Measurements from ENCODE around the gene PROKR2.

The PROKR2 gene

DNA sequence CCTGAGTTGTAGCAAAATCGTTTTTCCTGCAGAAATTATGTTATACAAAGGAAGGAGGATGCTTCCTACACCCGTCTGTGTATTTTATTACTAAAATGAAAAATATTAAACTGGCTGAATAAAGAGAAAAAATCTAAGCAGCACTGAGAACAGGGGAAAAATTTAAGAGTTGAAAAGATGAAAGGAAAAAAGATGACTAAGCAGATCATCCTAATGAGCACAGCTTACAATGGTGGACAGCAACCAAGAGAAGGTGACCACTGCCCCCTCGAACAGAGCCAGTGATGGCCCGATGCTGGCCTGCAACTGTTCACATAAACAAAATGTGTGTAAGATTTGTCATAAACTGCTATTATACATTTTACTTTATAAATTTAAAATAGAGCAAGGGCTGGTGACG, 4.2 kb downstream of the PROKR2 start:
- no peaks in the 10 kb centered on the region for H3K9me3 ChIP-seq (ENCODE audit: insufficient read depth, low read length)
- H3K9ac ChIP-seq (ENCODE audit: low read length), result no peak overlapping the region
- H3K27ac ChIP-seq (ENCODE audit: low read length), result no peak overlapping the region
- no peaks in the 10 kb centered on the region for H4K20me1 ChIP-seq (ENCODE audit: insufficient read depth, low read length)
- H3K36me3 ChIP-seq (replicated peaks; ENCODE audit: low read depth, low read length), result no peaks in the 10 kb centered on the region
- no peak overlapping the region for H3K4me2 ChIP-seq (ENCODE audit: low read length)
- H3K27me3 ChIP-seq (ENCODE audit: low read depth, low read length), result peaks cover 6% of the 10 kb centered on the region; the same call in 1 of the 2 replicates
- H2AFZ ChIP-seq (ENCODE audit: low read depth, low read length), result no peak overlapping the region
- H3K4me1 ChIP-seq (ENCODE audit: low read length), result no peaks in the 10 kb centered on the region
- H3K4me3 ChIP-seq (ENCODE audit: low read length), result no peak overlapping the region
- no peaks in the 10 kb centered on the region for H3K79me2 ChIP-seq (ENCODE audit: low read length)
- TF ChIP-seq EZH2phosphoT487 (IDR thresholded peaks at IDR 0.05; ENCODE audit: low read depth), result no peak
- TF ChIP-seq, protein P1, sequence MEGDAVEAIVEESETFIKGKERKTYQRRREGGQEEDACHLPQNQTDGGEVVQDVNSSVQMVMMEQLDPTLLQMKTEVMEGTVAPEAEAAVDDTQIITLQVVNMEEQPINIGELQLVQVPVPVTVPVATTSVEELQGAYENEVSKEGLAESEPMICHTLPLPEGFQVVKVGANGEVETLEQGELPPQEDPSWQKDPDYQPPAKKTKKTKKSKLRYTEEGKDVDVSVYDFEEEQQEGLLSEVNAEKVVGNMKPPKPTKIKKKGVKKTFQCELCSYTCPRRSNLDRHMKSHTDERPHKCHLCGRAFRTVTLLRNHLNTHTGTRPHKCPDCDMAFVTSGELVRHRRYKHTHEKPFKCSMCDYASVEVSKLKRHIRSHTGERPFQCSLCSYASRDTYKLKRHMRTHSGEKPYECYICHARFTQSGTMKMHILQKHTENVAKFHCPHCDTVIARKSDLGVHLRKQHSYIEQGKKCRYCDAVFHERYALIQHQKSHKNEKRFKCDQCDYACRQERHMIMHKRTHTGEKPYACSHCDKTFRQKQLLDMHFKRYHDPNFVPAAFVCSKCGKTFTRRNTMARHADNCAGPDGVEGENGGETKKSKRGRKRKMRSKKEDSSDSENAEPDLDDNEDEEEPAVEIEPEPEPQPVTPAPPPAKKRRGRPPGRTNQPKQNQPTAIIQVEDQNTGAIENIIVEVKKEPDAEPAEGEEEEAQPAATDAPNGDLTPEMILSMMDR (IDR thresholded peaks at IDR 0.05; ENCODE audit: low read depth, low read length), result no peak

DNA sequence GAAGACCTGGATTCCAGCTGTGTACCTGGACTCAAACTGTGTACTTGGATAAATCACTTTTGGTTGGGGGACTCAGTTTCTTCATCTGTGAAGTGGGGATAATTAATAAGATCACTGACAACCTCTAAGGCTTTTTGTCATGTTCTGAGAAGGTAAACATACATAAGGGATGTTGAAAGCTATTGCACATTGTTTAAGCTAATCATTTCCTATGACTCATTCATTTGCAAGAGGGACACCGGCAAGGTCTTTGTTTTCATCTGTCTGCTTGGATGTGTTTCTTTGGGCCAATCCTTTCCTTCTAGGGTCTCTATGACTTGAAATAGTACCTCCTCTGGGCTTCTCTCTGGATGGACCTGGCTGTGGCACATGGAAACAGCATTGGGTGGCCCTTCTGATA, 6.8 kb downstream of the PROKR2 start:
- H4K20me1 ChIP-seq (ENCODE audit: insufficient read depth, low read length), result no peaks in the 10 kb centered on the region
- peaks cover 6% of the 10 kb centered on the region; the same call in 1 of the 2 replicates for H3K27me3 ChIP-seq (ENCODE audit: low read depth, low read length)
- no peaks in the 10 kb centered on the region for H3K4me1 ChIP-seq (ENCODE audit: low read length)
- no peak for TF ChIP-seq EZH2phosphoT487 (IDR thresholded peaks at IDR 0.05; ENCODE audit: low read depth)
- TF ChIP-seq, protein P1 (IDR thresholded peaks at IDR 0.05; ENCODE audit: low read depth, low read length), result no peak
- H3K9ac ChIP-seq (ENCODE audit: low read length), result no peak overlapping the region
- H3K4me3 ChIP-seq (ENCODE audit: low read length), result no peak overlapping the region
- H3K9me3 ChIP-seq (ENCODE audit: insufficient read depth, low read length), result no peaks in the 10 kb centered on the region
- no peak overlapping the region for H2AFZ ChIP-seq (ENCODE audit: low read depth, low read length)
- H3K36me3 ChIP-seq (replicated peaks; ENCODE audit: low read depth, low read length), result no peaks in the 10 kb centered on the region
- H3K79me2 ChIP-seq (ENCODE audit: low read length), result no peaks in the 10 kb centered on the region
- no peak overlapping the region for H3K4me2 ChIP-seq (ENCODE audit: low read length)
- no peak overlapping the region for H3K27ac ChIP-seq (ENCODE audit: low read length)

DNA sequence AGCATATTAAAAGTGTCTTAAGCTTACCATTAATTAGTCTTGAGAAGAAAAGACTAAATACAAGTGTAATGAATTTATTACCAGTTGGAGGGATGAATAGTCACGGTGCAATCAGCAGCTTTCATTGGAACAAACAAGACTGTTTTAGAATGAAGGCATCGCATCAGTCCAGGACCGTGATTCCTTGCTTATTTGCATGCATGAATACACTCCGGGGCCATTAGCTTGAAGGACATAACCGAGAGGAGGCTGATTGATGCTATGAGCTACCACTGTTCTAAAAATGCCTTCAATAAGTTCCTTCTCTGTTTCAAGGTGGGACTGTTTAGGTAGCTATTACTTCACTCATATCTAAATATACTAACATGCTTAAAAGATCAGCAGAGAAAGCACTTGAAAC, 17.9 kb downstream of the PROKR2 start:
- no peaks in the 10 kb centered on the region for H3K79me2 ChIP-seq (ENCODE audit: low read length)
- no peak overlapping the region for H3K4me2 ChIP-seq (ENCODE audit: low read length)
- no peaks in the 10 kb centered on the region for H3K9me3 ChIP-seq (ENCODE audit: insufficient read depth, low read length)
- no peak overlapping the region for H3K27ac ChIP-seq (ENCODE audit: low read length)
- H4K20me1 ChIP-seq (ENCODE audit: insufficient read depth, low read length), result no peaks in the 10 kb centered on the region
- TF ChIP-seq, protein P1 (IDR thresholded peaks at IDR 0.05; ENCODE audit: low read depth, low read length), result no peak
- TF ChIP-seq EZH2phosphoT487 (IDR thresholded peaks at IDR 0.05; ENCODE audit: low read depth), result no peak
- H3K27me3 ChIP-seq (ENCODE audit: low read depth, low read length), result peaks cover 37% of the 10 kb centered on the region
- no peak overlapping the region for H3K4me3 ChIP-seq (ENCODE audit: low read length)
- no peaks in the 10 kb centered on the region for H3K36me3 ChIP-seq (replicated peaks; ENCODE audit: low read depth, low read length)
- H2AFZ ChIP-seq (ENCODE audit: low read depth, low read length), result no peak overlapping the region
- H3K9ac ChIP-seq (ENCODE audit: low read length), result no peak overlapping the region
- H3K4me1 ChIP-seq (ENCODE audit: low read length), result no peaks in the 10 kb centered on the region

DNA sequence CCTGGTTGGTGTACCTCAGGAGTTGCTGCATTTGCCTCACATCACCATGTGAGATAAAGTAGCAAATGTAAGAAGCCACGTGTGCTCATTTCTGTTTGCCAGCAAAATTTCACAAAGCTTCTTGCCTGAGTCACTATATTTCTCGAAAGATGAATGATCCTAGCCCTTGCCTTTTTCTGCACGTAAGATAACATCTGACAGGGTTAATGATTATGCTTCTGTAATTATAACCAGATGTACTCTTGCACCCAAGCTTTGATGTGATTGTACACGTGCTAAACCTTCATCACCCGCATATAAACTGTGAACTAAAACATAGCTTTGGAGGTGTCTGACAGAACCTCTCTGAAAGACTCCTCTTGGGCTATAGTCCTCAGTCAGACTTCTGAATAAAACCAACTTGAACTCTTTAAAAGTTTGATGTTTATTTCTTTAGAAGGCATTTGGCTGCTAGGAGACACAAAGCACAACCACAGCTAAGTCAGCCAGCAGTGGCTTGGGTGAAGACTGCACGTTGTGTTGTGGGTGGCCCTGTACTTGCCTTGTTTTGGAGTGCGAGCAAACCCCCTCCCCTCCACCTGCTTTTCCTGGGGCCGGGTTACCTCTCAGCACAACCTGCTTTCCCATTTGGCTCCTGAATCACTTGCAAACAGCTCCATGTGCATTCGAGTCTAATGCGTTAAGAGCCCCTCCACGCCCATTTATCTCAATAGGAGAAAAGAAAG, 19.3 kb downstream of the PROKR2 start:
- no peak overlapping the region for H2AFZ ChIP-seq (ENCODE audit: low read depth, low read length)
- no peak overlapping the region for H3K27ac ChIP-seq (ENCODE audit: low read length)
- no peak overlapping the region for H3K4me3 ChIP-seq (ENCODE audit: low read length)
- H3K27me3 ChIP-seq (ENCODE audit: low read depth, low read length), result peaks cover 34% of the 10 kb centered on the region
- TF ChIP-seq, protein P1 (IDR thresholded peaks at IDR 0.05; ENCODE audit: low read depth, low read length), result no peak
- H3K36me3 ChIP-seq (replicated peaks; ENCODE audit: low read depth, low read length), result no peaks in the 10 kb centered on the region
- no peaks in the 10 kb centered on the region for H4K20me1 ChIP-seq (ENCODE audit: insufficient read depth, low read length)
- no peak overlapping the region for H3K9ac ChIP-seq (ENCODE audit: low read length)
- no peaks in the 10 kb centered on the region for H3K4me1 ChIP-seq (ENCODE audit: low read length)
- no peak overlapping the region for H3K4me2 ChIP-seq (ENCODE audit: low read length)
- no peaks in the 10 kb centered on the region for H3K9me3 ChIP-seq (ENCODE audit: insufficient read depth, low read length)
- no peaks in the 10 kb centered on the region for H3K79me2 ChIP-seq (ENCODE audit: low read length)

Data from OCI-LY3 (cell line).